Tibial artery (tissue), 4 donors: Measurements from ENCODE around the gene FAM13A.

Experiments
- DNase-seq, 2 donors: peaks; one replicate each; pipeline ENCODE4 v3.0.0-alpha.2; 2019
- H3K27ac ChIP-seq, 2 donors: fragments of 200-600 bp; sonication (generic) in 1 of 2; 1 replicate in 1 of 2; 2 replicates in 1 of 2; pipeline ENCODE4 v1.5.1; 2018 to 2019; ENCODE audit warnings: mild to moderate bottlenecking in 1 of 2
- H3K27me3 ChIP-seq, 2 donors: fragments of 200-600 bp; sonication (generic) in 1 of 2; one replicate each; pipeline versions ENCODE4 v1.5.1 to v1.6.0; 2016 to 2019
- H3K36me3 ChIP-seq, 3 donors: fragments of 200-600 bp; sonication (generic) in 2 of 3; one replicate each; pipeline ENCODE4 v1.5.1; 2016 to 2019; ENCODE audit warnings: mild to moderate bottlenecking in 2 of 3
- H3K4me1 ChIP-seq, 4 donors: fragments of 200-600 bp; sonication (generic) in 2 of 4; 1 replicate in 3 of 4; 2 replicates in 1 of 4; pipeline ENCODE4 v1.5.1; 2016 to 2019
- H3K4me3 ChIP-seq, 2 donors: fragments of 200-600 bp; sonication (generic) in 1 of 2; 1 replicate in 1 of 2; 2 replicates in 1 of 2; pipeline ENCODE4 v1.5.1; 2018 to 2019; ENCODE audit warnings: mild to moderate bottlenecking in 2 of 2
- H3K9me3 ChIP-seq, 3 donors: fragments of 200-600 bp; sonication (generic) in 1 of 3; one replicate each; pipeline ENCODE4 v1.5.1; 2016 to 2019
- intact Hi-C: fragments of 100-400 bp; cut with DNase I; formaldehyde crosslinking; loops from one replicate; pipeline ENCODE4 v1.15.0; 2023; ENCODE audit warnings: low total_unique reads
- TF ChIP-seq, protein P1 (sequence below), 2 experiments: fragments of 200-600 bp in 1 of 2; fragments of 450-650 bp in 1 of 2; IDR thresholded peaks; one replicate each; pipeline ENCODE4 v1.5.1; 2017 to 2019; ENCODE audit warnings: antibody characterized with exemption in 2 of 2, mild to moderate bottlenecking in 1 of 2, moderate library complexity in 1 of 2

Gene FAM13A

GRCh38 chr4:89054627-89055026 lies 2.4 kb downstream of the FAM13A start:
- peak overlapping the region in 1 of 2 donors; percentile 54 for H3K4me3 ChIP-seq
- H3K4me1 ChIP-seq = peaks cover 0 to 38% (median 9%) of the 10 kb centered on the region in 4 donors
- intact Hi-C loops = no loop called here
- no peaks in the 10 kb centered on the region for H3K27me3 ChIP-seq
- no peak overlapping the region for H3K27ac ChIP-seq
- H3K9me3 ChIP-seq = no peaks in the 10 kb centered on the region
- no peaks in the 10 kb centered on the region for H3K36me3 ChIP-seq
- TF ChIP-seq, protein P1, sequence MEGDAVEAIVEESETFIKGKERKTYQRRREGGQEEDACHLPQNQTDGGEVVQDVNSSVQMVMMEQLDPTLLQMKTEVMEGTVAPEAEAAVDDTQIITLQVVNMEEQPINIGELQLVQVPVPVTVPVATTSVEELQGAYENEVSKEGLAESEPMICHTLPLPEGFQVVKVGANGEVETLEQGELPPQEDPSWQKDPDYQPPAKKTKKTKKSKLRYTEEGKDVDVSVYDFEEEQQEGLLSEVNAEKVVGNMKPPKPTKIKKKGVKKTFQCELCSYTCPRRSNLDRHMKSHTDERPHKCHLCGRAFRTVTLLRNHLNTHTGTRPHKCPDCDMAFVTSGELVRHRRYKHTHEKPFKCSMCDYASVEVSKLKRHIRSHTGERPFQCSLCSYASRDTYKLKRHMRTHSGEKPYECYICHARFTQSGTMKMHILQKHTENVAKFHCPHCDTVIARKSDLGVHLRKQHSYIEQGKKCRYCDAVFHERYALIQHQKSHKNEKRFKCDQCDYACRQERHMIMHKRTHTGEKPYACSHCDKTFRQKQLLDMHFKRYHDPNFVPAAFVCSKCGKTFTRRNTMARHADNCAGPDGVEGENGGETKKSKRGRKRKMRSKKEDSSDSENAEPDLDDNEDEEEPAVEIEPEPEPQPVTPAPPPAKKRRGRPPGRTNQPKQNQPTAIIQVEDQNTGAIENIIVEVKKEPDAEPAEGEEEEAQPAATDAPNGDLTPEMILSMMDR (IDR thresholded peaks at IDR 0.05) = no peak
- no peak for DNase-seq

- H3K4me1 ChIP-seq = peaks cover 0 to 36% (median 3%) of the 10 kb centered on the region in 4 donors
- TF ChIP-seq, protein P1 (IDR thresholded peaks at IDR 0.05) = no peak
- H3K9me3 ChIP-seq = no peaks in the 10 kb centered on the region
- intact Hi-C loops = no loop called here
- DNase-seq = no peak
- no peaks in the 10 kb centered on the region for H3K27me3 ChIP-seq
- H3K4me3 ChIP-seq = no peak overlapping the region
- no peaks in the 10 kb centered on the region for H3K36me3 ChIP-seq
- H3K27ac ChIP-seq = no peak overlapping the region
Measured at GRCh38 chr4:89049853-89050252, 7.1 kb downstream of the FAM13A start.

DNA sequence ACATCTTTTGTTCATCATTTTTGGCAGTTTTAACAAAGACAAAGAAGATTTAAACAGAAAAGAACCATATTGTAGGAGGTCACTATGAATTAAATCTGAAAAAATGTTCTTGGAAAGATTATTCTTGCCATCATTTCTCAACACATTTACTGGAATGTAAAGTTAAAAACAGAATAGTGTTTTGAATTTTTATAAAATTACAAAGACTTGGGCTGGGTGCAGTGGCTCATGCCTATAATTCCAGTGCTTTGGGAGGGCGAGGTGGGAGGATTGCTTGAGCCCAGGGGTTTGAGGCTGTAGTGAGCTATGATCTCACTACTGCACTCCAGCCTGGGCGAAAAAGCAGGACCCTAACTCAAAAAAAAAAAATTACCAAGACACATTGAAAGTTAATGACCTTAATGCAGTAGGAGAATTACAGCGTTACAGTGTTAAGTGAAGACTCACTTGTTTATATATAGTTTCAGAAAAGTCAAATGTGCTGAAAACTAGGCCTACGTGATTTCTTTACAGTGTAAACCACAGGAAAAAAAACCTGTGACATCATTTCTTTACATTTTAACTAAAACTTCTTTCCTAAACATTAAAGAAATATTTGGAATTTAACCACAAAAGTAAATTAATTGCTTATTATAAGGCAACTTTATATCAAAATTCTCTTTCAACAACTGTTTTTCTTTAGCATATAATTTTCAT lies 7.9 kb downstream of the FAM13A start:
- H3K4me3 ChIP-seq = no peak overlapping the region
- peak overlapping the region in 1 of 2 donors; percentile 5 for H3K27ac ChIP-seq
- H3K4me1 ChIP-seq = peaks cover 0 to 28% (median 0%) of the 10 kb centered on the region in 4 donors
- no peaks in the 10 kb centered on the region for H3K36me3 ChIP-seq
- no peak for DNase-seq
- intact Hi-C loops = no loop called here
- H3K9me3 ChIP-seq = no peaks in the 10 kb centered on the region
- TF ChIP-seq, protein P1 (IDR thresholded peaks at IDR 0.05) = no peak
- H3K27me3 ChIP-seq = no peaks in the 10 kb centered on the region

DNA sequence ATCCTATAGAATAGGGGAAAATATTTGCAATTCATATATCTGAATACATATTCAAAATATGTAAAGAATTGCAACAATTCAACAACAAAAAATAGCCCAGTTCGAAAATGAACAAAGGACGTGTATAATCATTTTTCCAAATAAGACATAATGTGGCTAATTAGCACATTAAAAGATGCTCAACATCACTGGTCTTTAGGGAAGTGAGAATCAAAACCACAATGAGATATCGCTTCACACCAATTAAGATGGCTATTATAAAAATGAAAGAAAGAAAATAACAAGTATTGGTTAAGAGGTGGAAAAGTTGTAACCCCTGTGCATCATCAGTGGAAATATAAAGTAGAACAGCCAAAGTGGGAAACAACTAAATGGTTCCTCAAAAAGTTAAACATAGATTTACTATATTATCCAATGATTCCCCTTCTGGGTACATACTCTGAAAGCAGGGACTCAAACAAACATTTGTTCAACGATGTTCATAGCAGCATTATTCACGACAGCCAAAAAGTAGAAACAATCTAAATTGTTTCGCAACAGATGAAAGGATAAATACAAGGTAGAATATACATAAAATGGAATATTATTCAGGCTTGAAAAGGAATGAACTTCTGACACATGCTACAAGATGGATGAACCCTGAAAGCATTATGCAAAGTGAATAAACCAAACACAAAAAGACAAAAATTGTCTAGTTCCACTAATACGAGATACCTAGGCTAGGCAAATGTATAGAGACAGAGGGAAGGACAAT lies 12.7 kb downstream of the FAM13A start:
- Histone ChIP-seq H3K27ac (no peak overlapping the region), H3K36me3 (no peaks in the 10 kb centered on the region), H3K4me1 (peaks cover 0 to 12% (median 1%) of the 10 kb centered on the region in 4 donors), H3K27me3 (no peaks in the 10 kb centered on the region), H3K4me3 (no peak overlapping the region), H3K9me3 (no peaks in the 10 kb centered on the region)
- TF ChIP-seq, protein P1 (IDR thresholded peaks at IDR 0.05) = no peak
- DNase-seq = no peak
- intact Hi-C loops = no loop called here

DNA sequence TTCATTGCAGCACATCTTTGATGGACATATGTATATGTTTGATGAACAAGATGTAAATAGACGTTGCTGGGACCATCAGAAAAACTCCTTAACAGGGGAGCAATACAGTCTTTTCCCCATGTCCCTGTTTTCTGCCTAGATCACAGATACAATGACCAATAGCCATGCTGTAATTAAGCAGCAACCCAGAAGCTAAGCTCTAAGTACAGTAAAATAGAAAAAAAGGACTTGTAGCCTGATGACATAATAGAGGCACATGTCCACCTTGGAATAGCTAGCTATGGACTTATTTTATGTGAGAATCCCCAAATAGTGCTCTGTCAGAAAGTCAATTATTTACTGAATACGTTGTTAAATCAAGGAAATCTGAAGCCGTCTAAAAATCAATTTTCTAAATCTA lies 14.9 kb downstream of the FAM13A start:
- peaks cover 0 to 3% (median 0%) of the 10 kb centered on the region in 4 donors for H3K4me1 ChIP-seq
- H3K27me3 ChIP-seq = no peaks in the 10 kb centered on the region
- no peaks in the 10 kb centered on the region for H3K9me3 ChIP-seq
- H3K27ac ChIP-seq = no peak overlapping the region
- intact Hi-C loops = no loop called here
- H3K4me3 ChIP-seq = no peak overlapping the region
- peaks cover 0 to 4% (median 0%) of the 10 kb centered on the region in 3 donors for H3K36me3 ChIP-seq
- TF ChIP-seq, protein P1 (IDR thresholded peaks at IDR 0.05) = no peak
- no peak for DNase-seq
